Fibroblast of peridontal ligament (primary cell): Measurements from ENCODE around the gene TEKT5.

ENCODE experiments used
- DNase-seq: peaks from one replicate; pipeline ENCODE4 v3.0.0-alpha.2; 2010; ENCODE audit errors: extremely low read depth

The TEKT5 gene

DNA sequence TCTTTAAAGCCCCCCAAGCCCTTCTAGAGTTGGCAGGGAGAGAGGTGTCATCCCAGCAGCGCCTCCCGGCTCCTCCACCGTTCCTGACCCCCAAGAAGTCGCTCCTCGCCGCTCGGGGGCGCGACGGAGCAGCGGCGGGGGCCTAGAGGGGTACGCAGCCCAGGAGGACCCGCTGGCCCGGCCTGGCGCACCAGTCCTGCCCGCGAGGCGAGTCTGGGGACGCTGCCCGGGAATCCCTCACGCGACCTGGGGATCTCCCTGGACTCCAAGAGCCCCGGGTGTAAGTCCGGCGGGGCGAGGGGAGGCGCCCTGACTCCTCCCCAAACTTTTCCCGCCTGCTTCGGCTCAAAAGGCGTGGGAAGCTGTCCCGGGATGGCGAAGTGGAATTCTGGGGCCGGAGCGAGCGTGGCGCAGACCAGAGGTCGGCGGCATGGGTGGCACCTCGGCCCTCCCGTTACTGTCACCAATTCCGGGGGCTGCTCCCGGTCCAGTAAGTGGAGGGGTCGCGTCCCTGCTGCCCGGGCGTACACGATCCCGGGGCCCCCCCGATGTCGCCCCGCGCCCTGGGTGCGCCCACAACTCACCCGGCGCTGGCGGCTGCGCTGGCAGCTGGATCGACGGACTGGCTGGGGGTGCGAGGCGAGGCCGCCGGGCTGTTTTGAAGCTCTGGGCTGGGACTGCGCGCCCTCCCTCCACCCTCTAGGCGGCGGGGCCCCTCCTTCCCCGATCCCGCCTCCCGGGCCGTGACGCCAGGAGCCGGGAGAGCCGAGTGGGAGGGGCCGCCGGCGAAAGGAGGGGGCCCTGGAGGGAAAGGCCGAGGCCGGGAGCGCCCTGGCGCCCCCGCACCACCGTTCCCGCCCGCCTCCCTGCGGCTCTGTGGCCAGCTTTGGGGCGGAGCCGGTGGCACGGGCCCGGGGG lies 114.5 kb downstream of the TEKT5 start, which contains the start of gene EMP2:
Gene EMP2 (minus strand): TSS at position 634 of the 918 bp plus-strand sequence. CDS start 32,981 bp downstream, outside the sequence.
- DNase-seq, result peak; percentile 57

DNA sequence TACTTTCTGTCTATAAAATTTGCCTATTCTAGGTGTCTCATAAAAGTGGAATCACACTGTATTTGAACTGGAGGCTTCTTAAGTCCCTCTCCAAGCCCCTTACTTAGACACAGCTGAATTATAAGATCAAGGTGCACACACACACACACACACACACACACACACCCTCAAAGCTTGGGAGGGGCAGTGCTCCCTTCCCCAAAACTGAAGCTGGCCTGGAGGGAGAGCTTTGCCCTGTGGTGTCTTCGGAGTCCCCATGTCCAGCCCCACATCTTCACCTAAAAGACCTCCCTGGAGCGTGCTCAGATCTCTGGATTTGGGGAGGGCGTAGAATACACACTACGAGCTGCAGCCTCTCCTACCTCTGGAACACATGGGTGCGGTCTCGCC lies 115.2 kb downstream of the TEKT5 start:
- no peak for DNase-seq

DNA sequence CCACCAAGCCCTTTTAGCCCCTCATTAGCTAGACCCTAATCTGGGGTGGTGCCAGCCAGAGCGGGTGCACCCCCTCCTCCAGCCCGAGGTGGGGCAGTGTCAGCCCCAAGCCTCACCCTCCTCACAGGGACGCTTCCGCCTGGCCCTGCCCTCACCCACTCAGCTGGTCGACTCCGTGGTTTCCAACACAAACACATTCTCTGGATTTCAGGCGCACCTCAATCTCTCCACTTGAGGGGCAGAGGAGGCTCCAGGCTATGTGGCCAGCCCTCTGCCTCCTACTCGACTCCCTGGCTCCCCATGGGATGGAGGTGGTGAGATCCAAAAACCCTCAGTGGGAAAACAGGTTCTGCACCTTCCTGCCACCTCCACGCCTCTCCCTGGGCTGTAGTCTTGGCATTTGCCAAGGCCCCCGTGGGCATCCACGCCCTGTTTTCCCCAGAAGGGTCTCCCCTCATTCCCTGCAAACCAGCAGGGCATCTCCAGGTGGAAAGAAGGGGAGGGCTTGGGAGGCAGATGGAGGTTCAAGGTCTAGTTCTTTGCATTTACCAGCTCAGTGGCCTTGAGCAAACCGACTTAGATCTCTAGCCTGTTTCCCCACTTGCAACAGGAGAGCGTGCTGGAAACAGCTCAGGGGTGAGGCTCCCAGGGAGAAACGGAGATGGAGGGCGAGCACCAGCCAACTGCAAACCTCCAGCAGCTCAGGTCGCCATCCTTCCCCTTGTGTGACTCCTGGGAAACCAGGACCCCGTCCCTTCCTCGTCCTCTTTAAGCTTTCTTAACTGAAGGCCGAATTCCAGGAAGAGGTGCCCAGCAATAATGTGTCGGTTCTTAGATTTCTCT lies 116.0 kb downstream of the TEKT5 start:
- DNase-seq, result no peak
